C4-2B (cell line): ENCODE results near the gene LRFN4.
A peak's percentile ranks its signal among the peaks of the same experiment; 100 is the strongest.

ENCODE experiments used
- H3K27ac ChIP-seq: fragments of 450-650 bp; 2 replicates; pipeline ENCODE4 v1.5.1; 2017
- CTCF ChIP-seq: fragments of 450-650 bp; conservative IDR thresholded peaks from 2 replicates; pipeline ENCODE4 v1.5.1; 2017; ENCODE audit warnings: mild to moderate bottlenecking
- ZFX ChIP-seq: fragments of 450-650 bp; IDR thresholded peaks from 2 replicates; pipeline ENCODE4 v1.6.1; 2017

The LRFN4 gene

GRCh38 chr11:66869567-66869870 is 12.7 kb downstream of the LRFN4 start:
- H3K27ac ChIP-seq, result no peak overlapping the region
- TF ChIP-seq CTCF, result no peak
- no peak for TF ChIP-seq ZFX

- no peak overlapping the region for H3K27ac ChIP-seq
- no peak for TF ChIP-seq CTCF
- TF ChIP-seq ZFX, result no peak
Observed at GRCh38 chr11:66870131-66870530, 13.3 kb downstream of the LRFN4 start.

DNA sequence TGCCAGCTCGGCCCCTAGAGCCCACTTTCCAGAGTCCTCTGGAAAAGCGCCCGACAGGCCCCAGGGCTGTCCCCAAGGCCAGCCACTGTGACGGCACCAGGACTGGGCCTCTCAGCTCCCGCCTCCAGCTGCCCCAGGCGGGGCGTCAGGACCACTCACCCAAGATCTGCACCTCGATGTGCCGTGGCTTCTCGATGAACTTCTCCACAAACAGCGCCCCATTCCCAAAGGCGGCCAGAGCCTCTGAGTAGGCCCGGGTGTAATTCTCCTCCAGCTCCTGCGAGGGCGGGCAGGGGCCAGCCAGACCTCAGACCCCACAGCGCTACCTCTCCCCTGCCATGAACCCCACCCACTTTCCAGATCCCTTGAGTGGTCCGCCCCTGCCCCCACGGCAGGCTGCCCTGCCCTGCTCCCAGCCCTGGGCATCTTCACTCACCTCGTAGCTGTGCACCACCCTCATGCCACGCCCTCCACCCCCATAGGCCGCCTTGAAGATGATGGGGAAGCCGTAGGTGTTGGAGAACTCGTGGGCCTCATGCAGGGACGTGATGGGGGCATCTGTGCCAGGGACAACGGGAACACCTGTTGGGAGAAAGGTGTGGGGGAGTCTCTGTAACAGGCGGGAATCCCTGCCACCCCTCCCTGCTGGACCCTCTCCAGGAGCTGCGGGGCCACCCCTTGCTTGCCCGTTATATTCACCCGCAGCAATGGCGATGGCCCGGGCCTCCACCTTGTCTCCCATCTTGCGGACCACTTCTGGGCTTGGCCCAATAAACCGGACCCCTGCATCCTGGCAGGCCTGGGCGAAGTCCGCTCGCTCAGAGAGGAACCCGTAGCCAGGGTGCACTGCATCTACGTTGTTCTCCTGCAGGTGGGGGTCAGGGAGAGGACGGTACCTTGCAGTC is 14.0 kb downstream of the LRFN4 start:
- no peak overlapping the region for H3K27ac ChIP-seq
- TF ChIP-seq ZFX, result no peak
- no peak for TF ChIP-seq CTCF

- TF ChIP-seq CTCF (no peak), ZFX (no peak)
- no peak overlapping the region for H3K27ac ChIP-seq
Observed at GRCh38 chr11:66871521-66871901, 14.6 kb downstream of the LRFN4 start.

- no peak overlapping the region for H3K27ac ChIP-seq
- no peak for TF ChIP-seq ZFX
Observed at GRCh38 chr11:66874232-66874631, 17.4 kb downstream of the LRFN4 start.

GRCh38 chr11:66875378-66875777 is 18.5 kb downstream of the LRFN4 start:
- H3K27ac ChIP-seq, result no peak overlapping the region
- TF ChIP-seq CTCF, result no peak
- TF ChIP-seq ZFX, result no peak

- H3K27ac ChIP-seq, result peak overlapping the region; percentile 14; the same call in 1 of the 2 replicates
- TF ChIP-seq CTCF (no peak), ZFX (no peak)
Observed at GRCh38 chr11:66877588-66878385, 20.9 kb downstream of the LRFN4 start.

GRCh38 chr11:66878474-66878873 is 21.6 kb downstream of the LRFN4 start:
- TF ChIP-seq ZFX (no peak), CTCF (no peak)
- H3K27ac ChIP-seq, result peak overlapping the region; percentile 14; the same call in 1 of the 2 replicates
